ENCODE results near the gene SEPTIN2. TPM values are rescaled to one million over a fixed set of nuclear protein-coding genes. Genes with fewer than 3 reads are reported as not detected.

Gene SEPTIN2
- total RNA-seq, 1 donor from 2014 or later: 264 TPM

DNA sequence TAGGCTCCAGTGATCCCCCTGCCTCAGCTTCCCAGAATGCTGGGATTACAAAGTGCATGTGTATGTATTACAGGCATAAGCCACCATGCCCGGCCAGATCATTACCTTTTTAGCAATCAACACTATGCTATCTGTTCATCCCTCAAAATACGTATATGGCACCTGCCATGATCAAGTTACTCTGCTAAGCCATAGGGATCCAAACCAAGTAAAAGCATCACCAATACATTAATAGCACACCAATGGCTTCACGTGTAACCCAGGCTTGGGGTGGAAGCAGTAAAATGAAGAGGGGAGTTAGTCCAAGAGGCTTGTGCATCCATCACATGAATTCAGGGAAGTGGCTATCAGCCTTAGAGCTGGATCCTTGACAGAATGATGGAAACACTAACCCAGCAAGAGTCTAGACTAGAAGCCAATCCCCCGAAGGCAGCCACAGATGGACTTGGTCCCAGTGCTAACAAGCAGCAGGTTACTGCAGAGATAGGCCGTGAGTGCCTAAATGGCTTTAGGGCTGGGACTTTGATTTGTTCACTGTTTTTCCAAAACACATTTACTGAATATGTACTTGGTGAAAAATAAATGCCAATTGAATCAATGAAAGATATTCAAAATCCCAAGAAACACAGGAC lies 11.6 kb upstream of the SEPTIN2 start:
- no peaks in the 10 kb centered on the region for H3K9me3 ChIP-seq
- TF ChIP-seq, protein P1, sequence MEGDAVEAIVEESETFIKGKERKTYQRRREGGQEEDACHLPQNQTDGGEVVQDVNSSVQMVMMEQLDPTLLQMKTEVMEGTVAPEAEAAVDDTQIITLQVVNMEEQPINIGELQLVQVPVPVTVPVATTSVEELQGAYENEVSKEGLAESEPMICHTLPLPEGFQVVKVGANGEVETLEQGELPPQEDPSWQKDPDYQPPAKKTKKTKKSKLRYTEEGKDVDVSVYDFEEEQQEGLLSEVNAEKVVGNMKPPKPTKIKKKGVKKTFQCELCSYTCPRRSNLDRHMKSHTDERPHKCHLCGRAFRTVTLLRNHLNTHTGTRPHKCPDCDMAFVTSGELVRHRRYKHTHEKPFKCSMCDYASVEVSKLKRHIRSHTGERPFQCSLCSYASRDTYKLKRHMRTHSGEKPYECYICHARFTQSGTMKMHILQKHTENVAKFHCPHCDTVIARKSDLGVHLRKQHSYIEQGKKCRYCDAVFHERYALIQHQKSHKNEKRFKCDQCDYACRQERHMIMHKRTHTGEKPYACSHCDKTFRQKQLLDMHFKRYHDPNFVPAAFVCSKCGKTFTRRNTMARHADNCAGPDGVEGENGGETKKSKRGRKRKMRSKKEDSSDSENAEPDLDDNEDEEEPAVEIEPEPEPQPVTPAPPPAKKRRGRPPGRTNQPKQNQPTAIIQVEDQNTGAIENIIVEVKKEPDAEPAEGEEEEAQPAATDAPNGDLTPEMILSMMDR (IDR thresholded peaks at IDR 0.05): no peak

DNA sequence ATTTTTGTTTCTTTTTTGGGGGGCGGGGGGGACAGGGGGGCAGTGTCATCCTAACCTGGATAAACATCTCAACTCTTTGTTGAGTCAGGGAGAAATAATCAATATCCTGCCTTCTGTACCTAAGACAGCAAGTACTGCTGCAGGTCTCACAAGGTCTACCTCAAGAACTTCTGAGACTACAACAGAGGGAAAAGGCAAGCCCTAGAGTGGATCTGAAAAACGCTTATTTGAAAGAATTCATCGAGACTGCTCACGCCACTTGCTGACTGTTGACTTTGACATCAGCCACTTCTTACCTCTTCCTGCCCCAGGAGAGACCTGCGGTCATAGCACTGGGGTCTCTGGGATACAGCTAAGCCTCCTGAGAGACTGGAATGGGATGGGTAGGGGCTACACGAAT lies 8.7 kb upstream of the SEPTIN2 start:
- ATAC-seq: no peak
- Histone ChIP-seq H3K9me3 (no peaks in the 10 kb centered on the region), H3K27me3 (no peaks in the 10 kb centered on the region), H3K4me3 (no peak overlapping the region), H3K27ac (no peak overlapping the region), H3K36me3 (no peaks in the 10 kb centered on the region), H3K4me1 (peaks cover 19% of the 10 kb centered on the region)
- no peak for DNase-seq
- intact Hi-C loops (cut with DNase I): no loop called here
- TF ChIP-seq, protein P1 (IDR thresholded peaks at IDR 0.05): no peak

More for the DNA sequence above, 11.6 kb upstream of the SEPTIN2 start:
- H3K36me3 ChIP-seq: no peaks in the 10 kb centered on the region
- intact Hi-C loops (cut with DNase I): no loop called here
- DNase-seq: no peak
- H3K4me3 ChIP-seq: no peak overlapping the region
- ATAC-seq: no peak
- H3K4me1 ChIP-seq: peaks cover 14% of the 10 kb centered on the region
- H3K27ac ChIP-seq: no peak overlapping the region
- H3K27me3 ChIP-seq: no peaks in the 10 kb centered on the region

DNA sequence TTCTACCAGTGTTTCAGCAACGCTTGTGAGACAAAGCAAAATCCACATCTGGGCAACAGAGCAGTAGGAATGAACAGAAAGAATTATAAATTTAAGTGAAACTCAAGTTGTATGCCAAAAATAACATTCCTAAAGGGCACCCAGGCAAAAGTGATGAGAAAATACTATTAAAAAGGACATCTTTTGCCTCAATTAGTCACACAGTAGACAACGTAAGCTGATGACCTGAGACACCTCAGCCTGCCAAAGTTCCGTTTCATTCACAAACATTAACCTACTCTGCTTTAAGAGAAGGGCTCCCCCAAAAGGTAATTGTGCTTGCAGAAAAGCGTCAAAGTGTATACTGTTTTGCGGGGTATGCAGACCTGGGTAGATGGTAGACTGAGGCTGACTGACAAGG lies 7.5 kb upstream of the SEPTIN2 start:
- no peak overlapping the region for H3K4me3 ChIP-seq
- no peak for DNase-seq
- H3K9me3 ChIP-seq: no peaks in the 10 kb centered on the region
- TF ChIP-seq, protein P1 (IDR thresholded peaks at IDR 0.05): no peak
- H3K27me3 ChIP-seq: no peaks in the 10 kb centered on the region
- intact Hi-C loops (cut with DNase I): no loop called here
- H3K4me1 ChIP-seq: peaks cover 10% of the 10 kb centered on the region
- no peak for ATAC-seq
- H3K36me3 ChIP-seq: no peaks in the 10 kb centered on the region
- no peak overlapping the region for H3K27ac ChIP-seq

DNA sequence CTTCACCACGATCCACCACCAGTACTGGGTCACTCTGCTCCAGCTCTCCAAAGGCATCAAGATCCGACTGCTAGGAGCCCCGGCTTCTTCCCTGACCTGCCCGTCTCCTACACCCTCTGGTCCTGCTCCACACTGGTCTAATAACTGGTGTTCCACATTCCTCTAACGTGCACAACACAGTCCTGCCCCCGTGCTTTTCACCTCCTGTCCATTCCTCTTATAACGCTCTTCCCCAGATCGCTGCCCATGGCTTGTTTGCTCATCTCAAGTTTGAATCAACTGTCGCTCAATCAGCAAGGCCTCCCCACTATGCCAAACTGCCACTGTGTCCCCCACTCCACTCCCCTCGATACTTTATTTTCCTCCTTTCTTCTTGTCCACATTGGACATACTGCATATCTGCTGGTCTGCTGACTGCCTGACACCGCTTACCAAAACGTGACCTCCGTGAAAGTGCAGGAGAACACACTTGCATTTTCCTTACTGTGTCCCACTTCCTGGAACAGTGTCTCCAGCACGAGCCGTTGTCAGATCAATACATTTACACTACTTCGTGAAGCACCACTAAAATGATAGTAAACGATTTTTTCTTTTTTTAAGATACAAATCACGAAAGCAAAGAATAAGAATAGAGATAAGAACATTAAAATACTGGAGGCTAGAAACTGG lies 6.8 kb upstream of the SEPTIN2 start:
- no peaks in the 10 kb centered on the region for H3K9me3 ChIP-seq
- ATAC-seq (no peak), DNase-seq (no peak)
- H3K4me1 ChIP-seq: peaks cover 14% of the 10 kb centered on the region
- H3K27ac ChIP-seq: no peak overlapping the region
- no peak overlapping the region for H3K4me3 ChIP-seq
- no peaks in the 10 kb centered on the region for H3K27me3 ChIP-seq
- H3K36me3 ChIP-seq: no peaks in the 10 kb centered on the region
- intact Hi-C loops (cut with DNase I): no loop called here
- TF ChIP-seq, protein P1 (IDR thresholded peaks at IDR 0.05): no peak

DNA sequence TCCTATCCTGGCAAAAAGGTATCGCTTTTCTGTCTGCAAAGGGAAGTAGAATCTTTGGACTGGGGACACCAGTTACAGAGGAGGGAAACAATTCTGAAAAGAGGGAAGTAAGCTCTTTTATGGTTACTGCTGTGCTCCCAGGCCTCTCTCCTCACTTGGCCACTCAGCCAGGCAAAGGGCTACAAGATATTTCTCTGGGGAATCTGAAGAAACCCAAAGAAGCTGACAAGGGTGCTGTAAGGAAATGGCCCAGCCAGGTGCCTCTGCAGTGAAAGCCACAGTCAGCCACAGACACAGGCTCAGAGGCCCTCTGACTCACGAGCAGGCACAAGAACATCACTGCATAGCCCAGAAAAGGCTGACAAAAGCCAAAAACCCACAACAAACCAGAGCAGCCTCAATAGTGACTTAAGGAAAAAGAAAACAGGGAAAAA lies 6.0 kb upstream of the SEPTIN2 start:
- H3K27me3 ChIP-seq: no peaks in the 10 kb centered on the region
- no peak overlapping the region for H3K4me3 ChIP-seq
- no peaks in the 10 kb centered on the region for H3K36me3 ChIP-seq
- no peaks in the 10 kb centered on the region for H3K9me3 ChIP-seq
- no peak overlapping the region for H3K27ac ChIP-seq
- DNase-seq (no peak), ATAC-seq (peak; percentile 66)
- intact Hi-C loops (cut with DNase I): no loop called here
- TF ChIP-seq, protein P1 (IDR thresholded peaks at IDR 0.05): no peak
- H3K4me1 ChIP-seq: peaks cover 18% of the 10 kb centered on the region

Data from upper lobe of right lung (tissue), 1 donor.